RWPE2 (cell line): ENCODE measurements around the gene PCK2.

Source experiments
- ATAC-seq: fragments of 200-7000 bp; cut with Tn5 transposase; 3 replicates; pipeline ENCODE4 v1.9.1; 2021; ENCODE audit warnings: low read depth
- DNase-seq: peaks from one replicate; pipeline ENCODE4 v3.0.0-alpha.2; 2020; ENCODE audit warnings: low spot score
- H3K27ac ChIP-seq: fragments of 450-650 bp; 2 replicates; pipeline ENCODE4 v1.5.1; 2017; ENCODE audit warnings: mild to moderate bottlenecking; ENCODE audit not compliant: poor library complexity, severe bottlenecking
- H3K27me3 ChIP-seq: fragments of 250-450 bp; sonication (Bioruptor Pico); 2 replicates; pipeline ENCODE4 v1.5.1; 2021; ENCODE audit warnings: mild to moderate bottlenecking, moderate library complexity; ENCODE audit not compliant: insufficient read depth, poor library complexity, severe bottlenecking
- H3K36me3 ChIP-seq: fragments of 250-450 bp; sonication (Bioruptor Pico); 2 replicates; pipeline ENCODE4 v1.5.1; 2020; ENCODE audit warnings: low read depth, mild to moderate bottlenecking, moderate library complexity
- H3K4me1 ChIP-seq: fragments of 250-450 bp; sonication (Bioruptor Pico); 2 replicates; pipeline ENCODE4 v1.5.1; 2021; ENCODE audit warnings: mild to moderate bottlenecking, moderate library complexity; ENCODE audit not compliant: insufficient read depth, poor library complexity, severe bottlenecking
- H3K4me3 ChIP-seq: fragments of 250-450 bp; sonication (Bioruptor Pico); 2 replicates; pipeline ENCODE4 v1.5.1; 2021; ENCODE audit warnings: mild to moderate bottlenecking, moderate library complexity; ENCODE audit not compliant: severe bottlenecking
- H3K9me3 ChIP-seq: fragments of 250-450 bp; sonication (Bioruptor Pico); 2 replicates; pipeline ENCODE4 v1.5.1; 2021; ENCODE audit warnings: mild to moderate bottlenecking, moderate library complexity; ENCODE audit not compliant: severe bottlenecking
- TF ChIP-seq, protein P1 (sequence below): fragments of 450-650 bp; IDR thresholded peaks from one replicate; pipeline ENCODE4 v1.5.1; 2017; ENCODE audit warnings: mild to moderate bottlenecking, moderate library complexity; ENCODE audit not compliant: poor library complexity, severe bottlenecking

The PCK2 gene

DNA sequence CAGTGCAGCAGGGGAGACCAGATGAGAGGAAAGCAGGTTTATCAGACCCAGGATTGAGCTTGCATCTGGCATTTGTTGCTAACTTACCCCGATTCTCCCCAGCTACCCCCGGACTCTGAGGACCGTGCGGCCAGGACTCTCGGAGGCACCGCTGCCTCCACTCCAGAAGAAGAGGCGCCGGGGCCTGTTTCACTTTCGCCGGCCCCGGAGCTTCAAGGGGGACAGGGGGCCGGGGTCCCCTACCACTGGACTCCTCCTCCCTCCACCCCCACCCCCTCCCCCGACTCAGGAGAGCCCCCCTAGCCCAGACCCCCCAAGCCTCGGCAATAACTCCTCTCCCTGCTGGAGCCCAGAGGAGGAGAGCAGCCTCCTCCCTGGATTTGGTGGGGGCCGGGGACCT, 29.3 kb upstream of the PCK2 start:
- TF ChIP-seq, protein P1, sequence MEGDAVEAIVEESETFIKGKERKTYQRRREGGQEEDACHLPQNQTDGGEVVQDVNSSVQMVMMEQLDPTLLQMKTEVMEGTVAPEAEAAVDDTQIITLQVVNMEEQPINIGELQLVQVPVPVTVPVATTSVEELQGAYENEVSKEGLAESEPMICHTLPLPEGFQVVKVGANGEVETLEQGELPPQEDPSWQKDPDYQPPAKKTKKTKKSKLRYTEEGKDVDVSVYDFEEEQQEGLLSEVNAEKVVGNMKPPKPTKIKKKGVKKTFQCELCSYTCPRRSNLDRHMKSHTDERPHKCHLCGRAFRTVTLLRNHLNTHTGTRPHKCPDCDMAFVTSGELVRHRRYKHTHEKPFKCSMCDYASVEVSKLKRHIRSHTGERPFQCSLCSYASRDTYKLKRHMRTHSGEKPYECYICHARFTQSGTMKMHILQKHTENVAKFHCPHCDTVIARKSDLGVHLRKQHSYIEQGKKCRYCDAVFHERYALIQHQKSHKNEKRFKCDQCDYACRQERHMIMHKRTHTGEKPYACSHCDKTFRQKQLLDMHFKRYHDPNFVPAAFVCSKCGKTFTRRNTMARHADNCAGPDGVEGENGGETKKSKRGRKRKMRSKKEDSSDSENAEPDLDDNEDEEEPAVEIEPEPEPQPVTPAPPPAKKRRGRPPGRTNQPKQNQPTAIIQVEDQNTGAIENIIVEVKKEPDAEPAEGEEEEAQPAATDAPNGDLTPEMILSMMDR, result no peak
- no peak overlapping the region for H3K4me3 ChIP-seq
- no peaks in the 10 kb centered on the region for H3K36me3 ChIP-seq
- no peaks in the 10 kb centered on the region for H3K4me1 ChIP-seq
- no peaks in the 10 kb centered on the region for H3K27me3 ChIP-seq
- ATAC-seq, result no peak
- no peaks in the 10 kb centered on the region for H3K9me3 ChIP-seq
- DNase-seq, result peak; percentile 52
- no peak overlapping the region for H3K27ac ChIP-seq

DNA sequence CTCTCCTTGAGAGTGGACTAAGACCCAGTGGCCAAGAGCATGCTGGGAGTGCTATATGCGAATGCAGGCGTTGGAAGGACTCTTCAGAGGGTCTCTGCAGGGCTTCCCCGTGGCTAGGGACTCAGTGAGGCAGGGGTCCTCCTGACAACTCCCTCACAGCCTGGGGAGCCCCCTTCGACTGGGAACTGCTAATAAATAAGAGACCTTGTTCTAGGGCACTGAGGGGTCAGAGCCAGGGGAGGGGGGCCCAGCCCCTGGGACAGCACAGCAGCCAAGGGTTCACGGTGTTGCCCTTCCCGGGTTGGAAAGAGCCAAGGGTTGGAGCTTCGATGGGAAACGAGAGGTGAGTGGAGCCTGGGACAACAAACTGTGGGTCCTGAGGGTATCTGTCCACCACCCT, 28.7 kb upstream of the PCK2 start:
- Histone ChIP-seq H3K27me3 (no peaks in the 10 kb centered on the region), H3K4me1 (no peaks in the 10 kb centered on the region)
- TF ChIP-seq, protein P1, result no peak

DNA sequence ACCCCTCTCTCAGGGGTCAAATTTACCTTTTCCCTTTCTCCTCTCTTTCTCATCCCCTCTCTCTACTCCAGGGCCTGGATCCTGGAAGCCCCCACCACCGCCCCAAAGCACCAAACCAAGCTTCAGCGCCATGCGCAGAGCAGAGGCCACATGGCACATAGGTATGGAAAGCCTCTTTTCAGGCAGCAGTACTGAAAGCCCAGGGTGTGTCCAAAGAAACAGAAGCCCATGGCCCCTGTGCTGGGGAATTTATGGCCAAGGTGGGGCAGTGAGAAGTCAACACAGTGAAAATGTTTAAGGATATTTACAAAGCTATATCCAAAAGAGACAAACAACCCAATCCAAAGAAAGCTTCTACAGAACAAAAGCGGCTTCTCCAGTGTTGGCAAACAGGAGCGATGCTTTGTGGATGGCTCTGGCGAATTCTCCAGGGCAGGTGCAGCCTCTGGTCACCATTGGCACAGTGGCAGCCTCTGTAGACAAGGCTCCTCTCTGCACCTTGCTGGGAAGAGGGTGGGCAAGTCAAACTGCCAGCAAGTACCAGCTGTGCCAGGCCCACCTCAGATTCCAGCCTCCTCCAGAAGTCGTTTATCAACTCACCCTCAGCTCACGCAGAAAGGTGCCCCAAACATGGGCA, 27.5 kb upstream of the PCK2 start:
- TF ChIP-seq, protein P1, result no peak
- ATAC-seq, result no peak
- Histone ChIP-seq H3K4me3 (no peak overlapping the region), H3K27ac (no peak overlapping the region), H3K4me1 (no peaks in the 10 kb centered on the region), H3K27me3 (no peaks in the 10 kb centered on the region), H3K9me3 (no peaks in the 10 kb centered on the region), H3K36me3 (no peaks in the 10 kb centered on the region)
- peak; percentile 42 for DNase-seq

More for the DNA sequence above, 28.7 kb upstream of the PCK2 start:
- Histone ChIP-seq H3K36me3 (no peaks in the 10 kb centered on the region), H3K9me3 (no peaks in the 10 kb centered on the region), H3K27ac (no peak overlapping the region), H3K4me3 (no peak overlapping the region)
- DNase-seq (peak; percentile 68), ATAC-seq (no peak)

DNA sequence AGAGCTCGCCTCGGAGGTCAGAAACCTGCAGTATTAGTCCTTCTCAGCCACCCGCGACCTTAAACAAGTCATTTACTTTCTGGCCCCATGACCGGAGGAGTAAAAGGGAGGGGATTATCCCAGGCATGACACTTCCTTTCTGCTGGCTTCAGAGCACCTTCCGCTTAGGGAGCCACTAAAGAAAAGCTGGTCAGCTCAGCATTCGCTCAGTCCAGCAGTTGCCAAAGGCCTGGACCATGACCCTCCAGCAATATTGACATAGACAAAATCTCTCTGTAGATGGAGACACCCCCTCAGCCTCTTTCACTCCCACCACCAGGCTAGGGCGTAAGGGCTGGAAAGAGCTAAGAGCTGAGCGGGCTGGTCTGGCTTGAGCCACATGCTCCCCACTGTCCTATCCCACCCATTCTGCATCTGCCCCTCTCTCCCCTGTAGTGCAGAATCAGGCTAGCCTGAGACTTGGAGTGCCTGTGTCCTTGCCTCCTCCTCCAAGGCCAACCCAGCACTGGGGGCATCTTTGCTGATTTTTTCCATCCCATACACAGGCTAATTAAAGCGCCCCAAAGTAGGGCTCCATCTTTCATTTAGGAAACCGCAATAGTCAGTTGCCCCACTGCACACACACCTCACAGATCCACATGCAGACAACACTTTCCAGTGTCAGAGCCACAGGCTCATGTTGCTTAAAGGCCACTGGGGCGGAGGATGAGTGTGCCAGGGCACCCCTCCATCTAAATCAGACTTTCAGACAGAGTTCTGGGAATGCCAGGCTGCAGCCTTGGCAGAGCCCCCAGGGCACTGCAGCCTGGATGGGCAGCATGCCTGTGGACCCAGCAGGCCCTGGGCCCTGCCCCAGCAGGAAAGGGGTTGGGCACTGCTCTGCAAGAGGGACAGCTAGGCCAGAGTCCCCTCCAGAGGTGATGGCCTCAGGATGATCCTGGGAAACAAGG, 26.7 kb upstream of the PCK2 start:
- no peaks in the 10 kb centered on the region for H3K27me3 ChIP-seq

More for the DNA sequence above, 26.7 kb upstream of the PCK2 start:
- H3K9me3 ChIP-seq, result no peaks in the 10 kb centered on the region
- TF ChIP-seq, protein P1, result no peak
- no peak overlapping the region for H3K4me3 ChIP-seq
- no peaks in the 10 kb centered on the region for H3K36me3 ChIP-seq
- H3K27ac ChIP-seq, result no peak overlapping the region
- DNase-seq (peak; percentile 59), ATAC-seq (no peak)
- H3K4me1 ChIP-seq, result no peaks in the 10 kb centered on the region
